Loucy (cell line): ENCODE data around the gene ERICH6.

Experiments
- H2AFZ ChIP-seq: fragments of 200-600 bp; sonication (generic); 2 replicates; pipeline ENCODE4 v1.6.0; 2016; ENCODE audit warnings: antibody characterized with exemption, mild to moderate bottlenecking, low read length, moderate library complexity
- H3F3A ChIP-seq: fragments of 200-600 bp; 2 replicates; pipeline ENCODE4 v1.6.0; 2016; ENCODE audit warnings: antibody characterized with exemption, low read depth, mild to moderate bottlenecking
- H3K27me3 ChIP-seq: fragments of 200-600 bp; sonication (generic); 2 replicates; pipeline ENCODE4 v1.6.1; 2014; ENCODE audit warnings: low read length, mild to moderate bottlenecking; ENCODE audit not compliant: insufficient read depth, poor library complexity, severe bottlenecking
- H3K36me3 ChIP-seq: fragments of 200-600 bp; sonication (generic); 2 replicates; pipeline ENCODE4 v1.6.1; 2016; ENCODE audit warnings: low read length; ENCODE audit not compliant: insufficient read depth
- H3K4me1 ChIP-seq: fragments of 200-600 bp; sonication (generic); 2 replicates; pipeline ENCODE4 v1.5.1; 2014; ENCODE audit warnings: low read length, mild to moderate bottlenecking; ENCODE audit not compliant: insufficient read depth, poor library complexity, severe bottlenecking
- H3K4me2 ChIP-seq: fragments of 200-600 bp; sonication (generic); 2 replicates; pipeline ENCODE4 v1.6.0; 2014; ENCODE audit warnings: antibody characterized with exemption, low read length, low read depth, mild to moderate bottlenecking; ENCODE audit not compliant: poor library complexity, severe bottlenecking
- H3K4me3 ChIP-seq: fragments of 200-600 bp; sonication (generic); 2 replicates; pipeline ENCODE4 v1.5.1; 2014; ENCODE audit warnings: low read length, mild to moderate bottlenecking, mixed read lengths; ENCODE audit not compliant: poor library complexity, severe bottlenecking
- H3K79me2 ChIP-seq: fragments of 200-600 bp; sonication (generic); 2 replicates; pipeline ENCODE4 v1.6.1; 2014; ENCODE audit warnings: low read length; ENCODE audit not compliant: insufficient read depth
- H3K9ac ChIP-seq: fragments of 200-600 bp; sonication (generic); 2 replicates; pipeline ENCODE4 v1.6.0; 2014; ENCODE audit warnings: mild to moderate bottlenecking, low read depth, low read length, moderate library complexity; ENCODE audit not compliant: poor library complexity, severe bottlenecking
- H3K9me2 ChIP-seq: fragments of 200-600 bp; sonication (generic); replicated peaks from 2 replicates; pipeline ENCODE4 v1.6.1; 2016; ENCODE audit warnings: low read depth, low read length, mixed read lengths
- H3K9me3 ChIP-seq: fragments of 200-600 bp; sonication (generic); 2 replicates; pipeline ENCODE4 v1.6.1; 2014; ENCODE audit warnings: mild to moderate bottlenecking, antibody characterized with exemption, low read length, low read depth; ENCODE audit not compliant: insufficient read depth
- H4K20me1 ChIP-seq: fragments of 200-600 bp; sonication (generic); 2 replicates; pipeline ENCODE4 v1.6.0; 2014; ENCODE audit warnings: antibody characterized with exemption, low read length, mild to moderate bottlenecking; ENCODE audit not compliant: insufficient read depth, poor library complexity, severe bottlenecking
- CTCF ChIP-seq: fragments of 200-600 bp; sonication (generic); conservative IDR thresholded peaks from 2 replicates; pipeline ENCODE4 v1.5.1; 2014; ENCODE audit warnings: mild to moderate bottlenecking, antibody characterized with exemption, low read length
- EZH2phosphoT487 ChIP-seq: fragments of 200-600 bp; IDR thresholded peaks from 2 replicates; pipeline ENCODE4 v1.6.1; 2018; ENCODE audit warnings: antibody characterized with exemption, mild to moderate bottlenecking, moderate library complexity, borderline replicate concordance

Gene ERICH6

DNA sequence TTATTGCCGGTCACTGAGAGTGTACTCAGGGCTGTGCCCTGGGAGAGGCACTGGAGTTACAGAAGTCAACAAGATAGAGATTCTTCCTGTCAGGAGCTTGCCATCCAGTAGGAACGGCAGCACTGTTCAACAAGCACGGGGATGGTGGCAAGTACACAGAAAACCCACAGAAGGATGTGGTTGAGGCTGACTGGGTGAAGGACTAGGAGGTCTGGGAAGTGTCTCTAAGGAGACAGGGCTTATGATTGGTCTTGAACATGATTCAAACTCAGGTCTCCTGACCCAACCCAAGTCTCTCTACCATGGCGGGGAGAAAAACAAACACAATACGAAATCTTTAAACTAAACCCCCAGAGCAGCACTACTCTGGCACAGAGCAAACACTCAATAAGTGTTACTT, 37.6 kb downstream of the ERICH6 start:
- Histone ChIP-seq H3K9me3 (no peaks in the 10 kb centered on the region), H2AFZ (peak overlapping the region; percentile 29), H4K20me1 (no peaks in the 10 kb centered on the region), H3K4me1 (peaks cover 16% of the 10 kb centered on the region), H3K9me2 (no peaks in the 10 kb centered on the region), H3F3A (no peaks in the 10 kb centered on the region), H3K4me2 (peak overlapping the region; percentile 2), H3K27me3 (no peaks in the 10 kb centered on the region), H3K79me2 (no peaks in the 10 kb centered on the region), H3K4me3 (no peak overlapping the region), H3K9ac (no peak overlapping the region), H3K36me3 (no peaks in the 10 kb centered on the region)
- TF ChIP-seq CTCF = no peak
- no peak for TF ChIP-seq EZH2phosphoT487

- Histone ChIP-seq H3K4me3 (no peak overlapping the region), H3K36me3 (no peaks in the 10 kb centered on the region), H3K79me2 (no peaks in the 10 kb centered on the region), H3K4me1 (peaks cover 16% of the 10 kb centered on the region), H3K27me3 (no peaks in the 10 kb centered on the region), H2AFZ (no peak overlapping the region), H3K9me3 (no peaks in the 10 kb centered on the region), H3K9ac (no peak overlapping the region), H3F3A (no peaks in the 10 kb centered on the region), H4K20me1 (no peaks in the 10 kb centered on the region), H3K9me2 (no peaks in the 10 kb centered on the region), H3K4me2 (no peak overlapping the region)
- TF ChIP-seq CTCF = no peak
- no peak for TF ChIP-seq EZH2phosphoT487
Measured at GRCh38 chr3:150663461-150663860, 40.3 kb downstream of the ERICH6 start.

DNA sequence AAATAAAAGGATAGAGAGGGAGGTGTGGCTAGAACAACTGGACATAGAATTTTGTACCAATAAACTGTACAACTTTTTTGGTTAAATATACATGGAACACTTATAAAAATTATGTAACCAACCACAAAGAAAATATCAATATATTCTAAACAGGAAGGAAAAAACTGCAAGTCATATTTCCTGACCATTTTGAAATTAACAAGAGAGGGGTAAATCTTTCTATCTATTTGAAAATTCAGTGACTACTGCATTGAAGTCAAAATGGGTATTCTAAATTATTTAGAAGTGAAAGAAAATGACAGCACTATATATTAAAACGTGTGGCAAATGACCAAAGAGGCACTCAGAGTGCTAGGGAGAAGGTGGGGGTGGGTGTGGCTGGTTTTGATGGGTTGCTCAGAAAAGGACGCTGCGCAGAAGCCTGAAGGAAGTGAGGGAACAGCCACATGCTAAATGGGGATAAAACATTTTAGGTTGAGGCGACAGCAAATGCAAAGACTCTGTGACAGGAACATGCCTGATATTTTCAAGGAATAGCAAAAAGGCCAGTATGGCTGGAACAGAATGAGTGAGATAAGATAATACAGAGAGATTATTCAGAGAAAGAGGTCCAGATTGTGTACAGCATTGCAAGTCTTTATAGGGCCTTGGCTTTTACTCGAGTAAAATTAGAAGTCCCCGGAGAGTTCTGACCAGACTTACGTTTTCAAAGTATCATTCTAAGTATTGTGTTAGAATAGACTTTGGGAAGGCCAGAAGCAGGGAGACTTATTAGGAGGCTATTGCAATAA, 41.1 kb downstream of the ERICH6 start:
- no peaks in the 10 kb centered on the region for H3K79me2 ChIP-seq
- H3F3A ChIP-seq = no peaks in the 10 kb centered on the region
- H3K9me2 ChIP-seq = no peaks in the 10 kb centered on the region
- H3K9ac ChIP-seq = no peak overlapping the region
- no peaks in the 10 kb centered on the region for H3K9me3 ChIP-seq
- H3K27me3 ChIP-seq = no peaks in the 10 kb centered on the region
- TF ChIP-seq CTCF (no peak), EZH2phosphoT487 (no peak)
- H3K4me3 ChIP-seq = no peak overlapping the region
- H3K4me2 ChIP-seq = no peak overlapping the region
- no peaks in the 10 kb centered on the region for H4K20me1 ChIP-seq
- no peaks in the 10 kb centered on the region for H3K36me3 ChIP-seq
- H3K4me1 ChIP-seq = peaks cover 16% of the 10 kb centered on the region
- 0 out of 2 replicates have a peak overlapping the region, but pooled peaks have one; percentile 1 for H2AFZ ChIP-seq
